GM21737 (cell line): ENCODE data around the gene E2F1.
"Not testable (repeated sequence)": the region's sequence is repeated elsewhere in the genome, so short reads cannot be mapped to it uniquely, and the experiment has no call there.

Source experiments
- ATAC-seq: cut with Tn5 transposase; IDR thresholded peaks from one replicate; pipeline ENCODE4 v1.9.1; 2021; ENCODE audit warnings: mild to moderate bottlenecking, moderate library complexity; ENCODE audit not compliant: unreplicated experiment

E2F1 gene

DNA sequence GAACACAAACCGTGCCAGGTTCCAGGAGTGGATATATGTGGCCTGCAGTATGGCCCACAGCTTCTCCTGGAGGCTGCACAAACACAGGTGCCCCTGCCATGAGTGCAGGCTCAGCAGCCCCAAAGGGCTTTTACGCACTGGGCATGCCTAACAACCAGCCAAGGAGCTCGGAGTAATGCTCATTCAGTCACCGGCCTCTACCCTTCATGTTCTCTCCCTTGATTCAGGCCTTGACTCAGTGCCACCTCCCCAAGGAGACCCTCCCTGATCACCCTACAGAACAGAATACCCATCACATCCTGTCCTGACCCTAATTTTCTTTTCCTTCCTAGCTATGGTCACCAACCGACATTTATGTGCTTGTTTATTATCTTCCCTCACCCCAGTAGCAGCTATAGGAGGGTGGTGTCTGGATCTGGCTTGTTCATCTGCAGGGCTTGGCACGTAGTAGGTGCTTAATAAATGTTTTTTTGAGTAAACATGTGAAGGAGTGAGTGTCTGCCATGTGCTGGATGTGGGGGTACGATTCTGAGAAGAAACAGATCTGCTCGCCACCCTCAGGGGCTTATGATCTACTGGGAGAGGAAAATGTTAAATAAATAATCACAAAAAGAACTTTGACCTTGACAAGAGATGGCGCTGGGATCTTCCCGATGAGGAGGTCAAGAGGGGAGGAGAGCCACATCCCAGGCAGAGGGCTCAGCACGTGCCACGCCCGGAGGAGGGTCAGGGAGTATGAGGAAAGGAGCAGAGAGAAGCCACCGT is 24.7 kb upstream of the E2F1 start:
- no peak for ATAC-seq

DNA sequence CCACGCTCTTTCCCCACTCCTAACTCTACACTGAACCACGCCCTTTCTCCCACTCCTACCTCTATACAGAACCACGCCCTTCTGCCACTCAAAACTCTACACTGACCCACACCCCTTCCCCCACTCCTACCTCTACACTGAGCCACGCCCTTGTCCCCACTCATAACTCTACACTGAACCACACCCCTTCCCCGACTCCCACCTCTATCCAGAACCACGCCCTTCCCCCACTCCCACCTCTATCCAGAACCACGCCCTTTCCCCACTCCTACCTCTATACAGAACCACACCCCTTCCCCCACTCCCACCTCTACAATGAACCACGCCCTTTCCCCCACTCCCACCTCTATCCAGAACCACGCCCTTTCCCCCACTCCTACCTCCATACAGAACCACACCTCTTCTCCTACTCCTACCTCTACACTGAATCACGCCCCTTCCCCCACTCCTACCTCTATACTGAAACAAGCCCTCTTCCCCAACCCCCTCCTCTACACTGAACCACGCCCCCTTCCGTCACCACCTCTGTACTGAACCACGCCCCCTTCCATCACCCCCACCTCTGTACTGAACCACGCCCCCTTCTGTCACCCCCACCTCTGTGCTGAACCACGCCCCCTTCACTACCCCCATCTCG is 23.8 kb upstream of the E2F1 start:
- no peak for ATAC-seq

DNA sequence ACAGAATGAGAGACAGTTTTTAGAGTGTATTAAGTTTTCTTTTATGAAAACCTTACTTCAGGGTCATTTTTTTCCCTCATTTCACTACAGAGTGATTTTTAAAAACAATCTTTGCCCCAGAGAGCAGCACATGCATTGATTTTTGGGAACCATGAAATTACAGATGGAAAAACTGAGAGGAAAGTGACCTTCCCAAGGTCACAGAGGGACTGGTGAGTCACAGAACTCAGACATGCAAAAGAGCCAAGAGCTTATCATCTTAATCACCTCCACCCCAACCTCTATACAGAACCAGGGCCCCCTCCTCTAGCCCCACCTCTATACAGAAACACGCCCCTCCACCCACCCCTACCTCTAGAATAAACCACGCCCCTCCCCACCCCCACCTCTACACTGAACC is 23.2 kb upstream of the E2F1 start:
- ATAC-seq, result no peak

DNA sequence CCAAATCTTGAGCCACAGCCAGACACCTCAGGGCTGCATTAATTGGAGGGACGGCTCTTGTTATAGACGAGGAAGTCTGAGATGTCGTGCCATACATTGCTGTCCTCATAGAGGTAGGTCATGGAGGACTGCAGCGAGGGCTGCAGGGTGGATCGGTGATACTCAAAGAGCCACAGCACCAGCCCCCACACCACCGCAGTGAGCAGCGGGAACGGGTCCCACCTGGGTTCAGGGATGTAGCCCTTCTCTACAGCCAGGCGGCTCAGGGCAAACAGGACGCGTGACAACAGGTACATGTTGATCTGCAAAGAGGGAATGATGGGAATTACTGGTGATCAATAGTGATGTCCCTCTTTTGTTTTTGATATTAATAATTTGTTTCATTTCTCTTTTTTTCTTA is 21.5 kb upstream of the E2F1 start:
- ATAC-seq, result no peak

DNA sequence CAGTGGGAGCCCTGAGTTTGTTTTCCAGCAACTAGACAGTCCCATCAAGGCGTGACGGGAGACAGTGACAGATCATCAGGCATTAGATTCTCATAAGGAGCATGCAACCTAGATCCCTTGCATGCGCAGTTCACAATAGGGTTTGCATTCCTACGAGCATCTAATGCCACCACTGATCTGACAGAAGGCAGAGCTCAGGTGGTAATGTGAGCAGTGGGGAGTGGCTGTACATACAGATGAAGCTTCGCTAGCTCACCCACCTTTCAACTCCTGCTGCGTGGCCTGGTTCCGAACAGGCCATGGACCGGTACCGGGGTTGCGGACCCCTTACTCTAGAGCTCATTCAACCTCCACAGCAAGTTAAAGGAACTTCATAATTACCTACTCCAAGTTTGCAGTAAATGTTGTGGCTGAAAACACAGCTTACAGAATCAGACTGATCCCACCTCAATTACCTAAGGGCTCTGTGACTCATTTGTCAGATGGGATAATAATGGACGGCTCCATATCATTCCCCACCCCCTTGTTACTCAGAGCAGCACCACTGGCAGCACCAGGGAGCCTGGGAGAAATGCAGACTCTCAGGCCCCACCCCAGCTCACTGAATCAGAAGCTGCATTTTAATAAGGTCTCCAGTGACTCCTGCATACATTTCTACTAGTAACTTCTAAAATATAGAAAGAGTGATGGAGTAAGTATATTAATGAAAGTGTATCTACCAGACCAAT is 18.2 kb upstream of the E2F1 start:
- no peak for ATAC-seq

DNA sequence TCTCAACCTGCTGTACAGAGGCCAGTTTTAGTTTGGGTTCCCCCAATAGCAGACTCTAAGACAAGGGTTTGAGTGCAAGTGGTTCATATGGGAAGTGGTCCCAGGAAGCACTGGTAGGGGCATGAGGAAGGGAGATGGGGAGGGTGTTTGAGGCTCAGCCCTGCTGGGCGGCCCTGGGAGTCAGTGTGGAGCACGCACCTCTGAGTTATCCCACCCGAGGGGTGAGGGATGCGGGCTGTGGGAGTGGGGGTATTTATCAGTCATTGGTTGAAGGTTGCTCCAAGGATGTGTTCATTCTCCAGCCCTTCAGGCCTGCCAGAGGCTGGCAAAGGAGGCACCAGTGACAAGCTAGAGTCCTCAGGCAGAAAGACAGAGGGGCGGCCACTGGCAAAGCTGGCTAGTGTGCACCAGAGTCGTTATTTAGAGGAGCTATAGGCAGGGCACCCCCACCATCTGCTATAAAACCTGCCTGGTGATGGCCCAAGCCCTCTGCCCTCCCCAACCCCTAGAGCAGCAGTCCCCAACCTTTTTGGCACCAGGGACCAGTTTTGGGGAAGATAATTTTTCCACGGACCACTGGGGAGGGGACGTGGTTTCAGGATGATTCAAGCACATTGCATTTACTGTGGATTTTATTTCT is 17.4 kb upstream of the E2F1 start:
- no peak for ATAC-seq

DNA sequence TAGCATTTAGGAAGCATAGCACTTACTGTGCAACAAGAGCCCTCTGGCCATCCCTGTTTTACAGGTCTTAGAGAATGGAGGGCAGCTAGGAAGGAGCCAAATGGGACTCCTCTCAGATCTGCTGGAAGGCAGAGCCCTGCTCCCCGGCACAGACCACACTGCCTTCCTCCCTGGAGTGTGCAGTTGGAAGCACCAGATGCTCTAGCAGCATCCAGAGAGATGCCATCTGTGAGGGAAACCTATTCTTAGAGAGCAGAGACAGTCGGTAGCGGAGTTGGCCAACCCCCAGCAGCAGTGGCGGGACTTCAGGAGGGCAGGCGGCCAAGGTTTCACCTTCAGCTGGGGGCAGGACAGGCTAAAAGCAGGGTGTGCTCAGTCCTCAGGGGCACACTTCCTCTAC is 16.7 kb upstream of the E2F1 start:
- no peak for ATAC-seq

DNA sequence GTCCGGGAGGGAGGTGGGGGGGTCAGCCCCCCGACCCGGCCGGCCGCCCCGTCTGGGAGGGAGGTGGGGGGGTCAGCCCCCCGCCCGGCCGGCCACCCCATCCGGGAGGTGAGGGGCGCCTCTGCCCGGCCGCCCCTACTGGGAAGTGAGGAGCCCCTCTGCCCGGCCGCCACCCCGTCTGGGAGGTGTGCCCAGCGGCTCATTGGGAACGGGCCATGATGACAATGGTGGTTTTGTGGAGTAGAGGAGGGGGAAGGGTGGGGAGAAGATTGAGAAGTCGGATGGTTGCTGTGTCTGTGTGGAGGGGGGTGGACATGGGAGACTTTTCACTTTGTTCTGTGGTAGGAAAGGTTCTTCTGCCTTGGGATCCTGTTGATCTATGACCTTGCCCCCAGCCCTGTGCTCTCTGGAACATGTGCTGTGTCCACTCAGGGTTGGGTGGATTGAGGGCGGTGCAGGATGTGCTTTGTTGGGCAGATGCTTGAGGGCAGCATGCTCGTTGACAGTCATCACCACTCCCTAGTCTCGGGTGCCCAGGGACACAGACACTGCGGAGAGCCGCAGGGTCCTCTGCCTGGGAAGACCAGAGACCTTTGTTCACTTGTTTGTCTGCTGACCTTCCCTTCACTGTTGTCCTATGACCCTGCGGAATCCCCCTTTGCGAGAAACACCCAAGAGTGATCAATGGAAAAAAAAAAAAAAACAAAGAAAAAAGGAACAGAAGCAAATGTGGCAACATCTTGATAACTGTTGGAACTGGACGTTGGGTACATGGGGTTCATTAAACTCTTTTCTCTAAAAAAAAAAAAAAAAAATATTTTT is 15.7 kb upstream of the E2F1 start:
- no peak for ATAC-seq

DNA sequence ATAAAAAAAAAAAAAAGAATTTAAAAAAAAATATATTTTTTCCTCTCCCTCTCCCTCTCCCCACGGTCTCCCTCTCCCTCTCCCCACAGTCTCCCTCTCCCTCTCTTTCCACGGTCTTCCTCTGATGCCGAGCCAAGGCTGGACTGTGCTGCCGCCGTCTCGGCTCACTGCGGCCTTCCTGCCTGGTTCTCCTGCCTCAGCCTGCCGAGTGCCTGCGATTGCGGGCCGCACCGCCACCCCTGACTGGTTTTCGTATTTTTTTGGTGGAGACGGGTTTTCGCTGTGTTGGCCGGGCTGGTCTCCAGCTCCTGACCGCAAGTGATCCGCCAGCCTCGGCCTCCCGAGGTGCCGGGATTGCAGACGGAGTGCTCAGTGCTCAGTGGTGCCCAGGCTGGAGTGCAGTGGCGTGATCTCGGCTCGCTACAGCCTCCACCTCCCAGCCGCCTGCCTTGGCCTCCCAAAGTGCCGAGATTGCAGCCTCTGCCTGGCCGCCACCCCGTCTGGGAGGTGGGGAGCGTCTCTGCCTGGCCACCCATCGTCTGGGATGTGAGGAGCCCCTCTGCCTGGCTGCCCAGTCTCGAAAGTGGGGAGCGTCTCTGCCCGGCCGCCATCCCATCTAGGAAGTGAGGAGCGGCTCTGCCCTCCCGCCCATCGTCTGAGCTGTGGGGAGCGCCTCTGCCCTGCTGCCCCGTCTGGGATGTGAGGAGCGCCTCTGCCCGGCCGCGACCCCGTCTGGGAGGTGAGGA is 14.7 kb upstream of the E2F1 start:
- ATAC-seq, result not testable (repeated sequence)

DNA sequence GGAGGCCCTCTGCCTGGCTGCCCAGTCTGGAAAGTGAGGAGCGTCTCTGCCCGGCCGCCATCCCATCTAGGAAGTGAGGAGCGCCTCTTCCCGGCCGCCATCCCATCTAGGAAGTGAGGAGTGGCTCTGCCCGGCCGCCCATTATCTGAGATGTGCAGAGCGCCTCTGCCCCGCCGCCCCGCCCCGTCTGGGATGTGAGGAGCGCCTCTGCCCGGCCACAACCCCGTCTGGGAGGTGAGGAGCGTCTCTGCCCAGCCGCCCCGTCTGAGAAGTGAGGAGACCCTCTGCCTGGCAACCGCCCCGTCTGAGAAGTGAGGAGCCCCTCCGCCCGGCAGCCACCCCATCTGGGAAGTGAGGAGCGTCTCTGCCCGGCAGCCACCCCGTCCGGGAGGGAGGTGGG is 12.8 kb upstream of the E2F1 start:
- ATAC-seq, result not testable (repeated sequence)

DNA sequence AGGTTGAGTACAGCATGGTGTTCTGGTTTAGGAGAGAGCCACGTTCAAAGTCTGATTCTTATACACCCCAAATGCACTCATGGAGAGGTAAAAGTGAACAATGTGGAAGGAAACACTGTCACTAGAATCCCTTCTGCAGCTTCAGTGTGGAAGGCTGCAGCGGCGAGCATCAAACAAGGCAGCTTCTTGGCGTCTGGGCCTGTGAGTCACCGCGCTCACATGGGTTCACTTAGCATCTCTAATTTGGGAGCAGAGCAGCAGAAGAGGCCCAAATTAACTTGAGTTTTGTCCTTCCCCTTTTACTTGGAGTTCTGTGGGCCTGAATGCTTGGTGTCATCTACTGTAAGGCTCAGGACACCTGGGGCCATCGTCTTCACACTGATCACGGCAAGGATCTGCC is 10.9 kb upstream of the E2F1 start:
- ATAC-seq, result no peak

DNA sequence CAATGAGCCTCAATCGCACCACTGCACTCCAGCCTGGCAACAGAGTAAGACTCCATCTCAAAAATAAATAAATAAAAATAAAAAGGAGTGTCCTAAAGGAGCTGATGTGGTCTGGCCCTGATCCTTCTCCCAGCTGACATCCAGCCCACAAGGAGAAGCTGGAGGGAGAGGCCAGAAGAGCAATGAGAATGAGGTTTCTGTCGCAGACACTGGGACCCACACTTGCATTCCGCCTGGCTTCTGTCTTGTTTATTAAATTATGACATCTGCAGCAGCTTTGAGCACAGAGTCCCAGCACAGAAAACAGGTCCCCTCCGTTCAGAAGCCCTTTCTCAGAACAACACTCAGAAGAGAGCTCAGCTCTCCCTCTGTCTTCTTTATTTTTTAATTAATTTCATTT is 10.3 kb upstream of the E2F1 start:
- no peak for ATAC-seq

DNA sequence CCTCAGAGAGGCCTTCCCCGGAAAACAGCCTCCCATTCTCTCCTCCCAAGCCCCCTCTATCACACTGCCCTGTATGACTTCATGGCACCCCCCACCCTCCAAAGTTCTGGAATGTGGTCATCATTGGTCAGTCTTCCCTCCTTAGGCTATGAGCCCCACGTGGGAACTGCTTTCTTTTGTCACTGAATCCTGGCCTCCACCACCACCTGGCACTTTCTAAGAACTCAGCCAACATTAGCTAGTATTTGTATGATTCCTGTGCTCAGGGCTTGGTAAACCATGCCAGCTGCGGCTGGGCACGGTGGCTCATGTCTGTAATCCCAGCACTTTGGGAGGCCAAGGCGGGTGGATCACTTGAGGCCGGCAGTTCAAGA is 8.4 kb upstream of the E2F1 start:
- no peak for ATAC-seq

DNA sequence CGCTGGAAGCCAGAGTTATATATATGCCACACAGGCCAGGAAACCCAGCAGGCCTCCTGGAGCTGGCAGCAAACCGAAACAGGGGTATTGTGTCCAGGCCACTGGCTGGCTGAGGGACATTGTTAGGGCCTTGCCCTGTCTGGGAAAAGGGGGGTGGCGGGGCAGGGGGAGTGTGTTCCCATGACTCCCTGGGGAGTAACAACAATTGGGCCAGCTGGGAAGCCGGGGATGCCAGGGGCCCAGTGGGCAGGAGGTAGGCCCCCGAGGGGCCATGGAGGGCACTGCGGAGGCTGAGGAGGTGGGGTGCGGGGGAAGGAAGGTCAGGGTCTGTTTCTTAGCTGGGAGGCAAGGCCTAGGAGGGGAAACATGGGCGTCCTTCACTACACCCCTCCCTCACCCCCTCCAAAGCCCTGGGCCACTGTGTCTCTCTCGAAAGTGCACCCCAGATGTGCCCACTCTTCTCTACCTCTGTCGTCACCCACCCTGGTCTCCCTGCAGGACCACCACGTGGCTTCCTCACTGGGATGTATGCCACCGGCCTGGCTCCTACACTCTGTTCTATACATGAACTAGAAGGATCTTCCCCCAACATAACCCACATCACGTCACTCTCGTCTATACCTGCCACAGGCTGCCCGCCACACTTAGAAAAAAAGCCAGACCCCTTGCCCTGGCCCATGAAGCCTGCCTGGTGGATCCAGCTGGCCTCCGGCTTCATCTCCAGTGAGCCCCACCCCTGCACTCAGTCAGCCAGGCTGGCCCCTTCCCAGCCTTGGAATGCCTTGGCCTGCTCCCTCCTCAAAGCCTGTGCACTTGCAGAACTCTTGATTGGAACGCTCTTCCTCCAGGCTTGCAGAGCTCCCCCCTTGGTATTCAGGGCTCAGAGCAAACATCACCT is 7.8 kb upstream of the E2F1 start:
- ATAC-seq, result no peak

DNA sequence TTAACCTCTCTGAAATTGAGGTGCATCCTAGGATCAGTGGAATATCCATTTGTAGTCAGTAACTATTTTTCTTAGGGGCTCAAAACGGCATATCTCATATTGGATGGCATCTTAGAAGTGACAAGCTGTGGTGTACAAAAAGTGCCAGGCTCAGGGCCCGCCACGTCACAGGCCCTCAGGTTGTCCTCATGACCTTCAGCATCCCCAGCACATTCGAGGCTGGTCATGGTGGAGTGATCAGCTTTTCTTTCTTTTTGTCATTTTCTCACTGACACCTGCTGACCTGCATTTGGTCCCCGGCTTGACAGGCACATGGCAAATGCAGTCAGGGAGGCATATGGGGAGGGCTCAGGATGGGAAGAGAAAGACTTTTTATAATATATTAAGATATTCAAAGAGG is 7.1 kb upstream of the E2F1 start:
- no peak for ATAC-seq

DNA sequence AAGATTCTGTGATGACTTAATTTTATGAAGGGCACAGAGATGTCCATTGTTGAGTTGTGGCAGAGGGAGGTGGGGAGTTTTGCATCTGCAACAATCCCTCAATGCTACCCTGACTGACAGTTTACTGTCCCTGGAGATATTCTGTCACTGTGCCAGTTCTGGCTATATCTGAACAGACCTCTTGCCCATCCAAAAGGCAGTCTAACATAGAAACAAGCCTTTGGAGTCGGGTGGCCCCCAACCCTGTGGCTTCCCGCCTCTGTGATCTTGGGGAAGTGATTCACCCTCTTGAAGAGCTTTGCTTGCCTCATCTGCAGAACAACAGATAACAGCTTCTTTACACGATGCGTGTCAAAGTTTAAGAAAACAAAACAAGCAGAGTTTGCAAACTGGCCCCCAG is 3.8 kb upstream of the E2F1 start:
- no peak for ATAC-seq

DNA sequence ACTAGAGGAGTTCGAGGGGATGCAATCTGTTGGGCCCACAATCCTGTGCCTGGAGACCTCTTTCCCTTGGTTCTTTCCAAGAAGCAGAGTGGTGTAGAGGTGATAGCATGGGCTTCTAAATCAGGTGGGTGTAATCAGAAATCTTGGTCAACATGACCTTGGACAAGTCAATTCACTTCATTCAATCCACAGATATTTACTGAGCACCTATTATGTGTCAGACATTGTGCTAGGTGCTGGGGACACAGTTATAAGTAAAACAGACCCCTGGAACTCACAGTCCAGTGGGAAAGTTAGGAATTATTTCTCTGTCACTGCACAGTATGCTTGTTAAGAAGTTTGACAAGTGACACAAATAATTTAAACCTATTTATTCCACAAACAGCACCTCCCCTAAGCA is 3.3 kb upstream of the E2F1 start:
- ATAC-seq, result no peak

DNA sequence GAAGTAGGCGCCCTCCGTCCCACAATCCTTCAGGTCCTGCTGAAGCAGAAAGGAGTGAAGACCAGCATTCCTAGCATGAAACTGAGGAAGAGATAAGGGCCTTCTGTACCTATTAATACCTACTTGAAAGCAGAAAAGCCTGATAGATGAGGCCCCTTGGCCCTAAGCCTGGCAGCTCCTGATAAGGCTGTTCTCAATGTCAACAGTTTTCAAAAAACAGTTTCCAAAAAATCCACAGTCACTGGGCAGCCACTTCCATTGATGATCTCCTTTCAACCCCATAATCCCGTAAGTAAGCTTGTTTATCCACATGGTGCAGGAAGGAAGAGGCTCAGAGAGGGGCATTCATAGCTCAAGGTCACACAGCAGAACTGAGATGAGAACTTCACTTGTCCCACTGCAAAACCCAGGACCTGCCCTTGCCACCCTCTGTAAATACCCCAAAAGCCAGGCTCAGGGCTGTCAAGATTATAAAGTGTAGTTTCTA is 2.8 kb upstream of the E2F1 start:
- ATAC-seq, result no peak
